ENCODE results near the gene FXR2. TPM values are rescaled to one million over a fixed set of nuclear protein-coding genes. Genes with fewer than 3 reads are reported as not detected.

The FXR2 gene
- total and polyA plus RNA-seq, 10 of the 15 experiments (the other 5 are each of a cell fraction or from before 2014, with no cell fraction given): 1.6 to 33.3 (median 22.0) TPM

DNA sequence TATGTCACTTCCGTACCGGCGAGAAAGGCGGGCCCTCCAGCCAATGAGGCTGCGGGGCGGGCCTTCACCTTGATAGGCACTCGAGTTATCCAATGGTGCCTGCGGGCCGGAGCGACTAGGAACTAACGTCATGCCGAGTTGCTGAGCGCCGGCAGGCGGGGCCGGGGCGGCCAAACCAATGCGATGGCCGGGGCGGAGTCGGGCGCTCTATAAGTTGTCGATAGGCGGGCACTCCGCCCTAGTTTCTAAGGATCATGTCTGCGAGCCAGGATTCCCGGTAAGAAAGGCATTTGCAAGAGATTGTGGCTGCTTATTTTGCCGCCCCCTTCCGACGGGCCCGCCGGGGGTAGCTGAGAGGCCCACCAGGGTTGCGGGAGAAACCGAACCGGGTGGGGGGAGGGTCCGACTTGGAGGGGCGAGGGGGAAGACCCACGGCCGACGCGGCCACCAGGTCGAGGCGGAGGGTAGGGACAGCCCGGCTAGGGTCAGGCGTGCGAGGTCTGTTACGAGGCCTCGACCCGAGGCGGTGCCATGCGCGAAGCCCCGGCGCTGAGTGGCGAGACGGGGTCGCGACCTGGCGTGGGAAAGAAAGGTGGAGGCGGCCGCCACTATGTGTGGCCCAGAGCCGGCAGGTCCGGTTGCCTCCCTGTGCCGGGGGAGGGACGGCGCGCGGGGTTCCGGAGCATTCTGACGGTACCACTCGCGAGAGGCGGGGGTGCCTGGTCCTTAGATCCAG is 41.9 kb downstream of the FXR2 start (continued):
- TF ChIP-seq, protein P1, sequence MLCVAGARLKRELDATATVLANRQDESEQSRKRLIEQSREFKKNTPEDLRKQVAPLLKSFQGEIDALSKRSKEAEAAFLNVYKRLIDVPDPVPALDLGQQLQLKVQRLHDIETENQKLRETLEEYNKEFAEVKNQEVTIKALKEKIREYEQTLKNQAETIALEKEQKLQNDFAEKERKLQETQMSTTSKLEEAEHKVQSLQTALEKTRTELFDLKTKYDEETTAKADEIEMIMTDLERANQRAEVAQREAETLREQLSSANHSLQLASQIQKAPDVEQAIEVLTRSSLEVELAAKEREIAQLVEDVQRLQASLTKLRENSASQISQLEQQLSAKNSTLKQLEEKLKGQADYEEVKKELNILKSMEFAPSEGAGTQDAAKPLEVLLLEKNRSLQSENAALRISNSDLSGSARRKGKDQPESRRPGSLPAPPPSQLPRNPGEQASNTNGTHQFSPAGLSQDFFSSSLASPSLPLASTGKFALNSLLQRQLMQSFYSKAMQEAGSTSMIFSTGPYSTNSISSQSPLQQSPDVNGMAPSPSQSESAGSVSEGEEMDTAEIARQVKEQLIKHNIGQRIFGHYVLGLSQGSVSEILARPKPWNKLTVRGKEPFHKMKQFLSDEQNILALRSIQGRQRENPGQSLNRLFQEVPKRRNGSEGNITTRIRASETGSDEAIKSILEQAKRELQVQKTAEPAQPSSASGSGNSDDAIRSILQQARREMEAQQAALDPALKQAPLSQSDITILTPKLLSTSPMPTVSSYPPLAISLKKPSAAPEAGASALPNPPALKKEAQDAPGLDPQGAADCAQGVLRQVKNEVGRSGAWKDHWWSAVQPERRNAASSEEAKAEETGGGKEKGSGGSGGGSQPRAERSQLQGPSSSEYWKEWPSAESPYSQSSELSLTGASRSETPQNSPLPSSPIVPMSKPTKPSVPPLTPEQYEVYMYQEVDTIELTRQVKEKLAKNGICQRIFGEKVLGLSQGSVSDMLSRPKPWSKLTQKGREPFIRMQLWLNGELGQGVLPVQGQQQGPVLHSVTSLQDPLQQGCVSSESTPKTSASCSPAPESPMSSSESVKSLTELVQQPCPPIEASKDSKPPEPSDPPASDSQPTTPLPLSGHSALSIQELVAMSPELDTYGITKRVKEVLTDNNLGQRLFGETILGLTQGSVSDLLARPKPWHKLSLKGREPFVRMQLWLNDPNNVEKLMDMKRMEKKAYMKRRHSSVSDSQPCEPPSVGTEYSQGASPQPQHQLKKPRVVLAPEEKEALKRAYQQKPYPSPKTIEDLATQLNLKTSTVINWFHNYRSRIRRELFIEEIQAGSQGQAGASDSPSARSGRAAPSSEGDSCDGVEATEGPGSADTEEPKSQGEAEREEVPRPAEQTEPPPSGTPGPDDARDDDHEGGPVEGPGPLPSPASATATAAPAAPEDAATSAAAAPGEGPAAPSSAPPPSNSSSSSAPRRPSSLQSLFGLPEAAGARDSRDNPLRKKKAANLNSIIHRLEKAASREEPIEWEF (IDR thresholded peaks at IDR 0.05; ENCODE audit: insufficient replicate concordance, low read depth, low read length): no peak
- TF ChIP-seq CHD2 (IDR thresholded peaks at IDR 0.05; ENCODE audit: borderline replicate concordance, low read depth, low read length) (peak; percentile 98), PKNOX1 (IDR thresholded peaks at IDR 0.05) (peak; percentile 100), SUZ12 (IDR thresholded peaks at IDR 0.05; ENCODE audit: unreplicated experiment) (no peak), POLR2AphosphoS5 (IDR thresholded peaks at IDR 0.05; ENCODE audit: low read length) (peak; percentile 99), CBX3 (IDR thresholded peaks at IDR 0.05; ENCODE audit: borderline replicate concordance, low read depth) (no peak), ZNF274 (IDR thresholded peaks at IDR 0.05; ENCODE audit: insufficient read depth, insufficient read length) (no peak), JUNB (IDR thresholded peaks at IDR 0.05) (no peak; the same call in 1 of the 2 replicates), CREB1 (IDR thresholded peaks at IDR 0.05; ENCODE audit: low read depth) (peak; percentile 98), ZNF687 (IDR thresholded peaks at IDR 0.05) (peak; percentile 71), GATAD2B (conservative IDR thresholded peaks at IDR 0.05; ENCODE audit: low read depth) (no peak)
- TF ChIP-seq, protein P2, sequence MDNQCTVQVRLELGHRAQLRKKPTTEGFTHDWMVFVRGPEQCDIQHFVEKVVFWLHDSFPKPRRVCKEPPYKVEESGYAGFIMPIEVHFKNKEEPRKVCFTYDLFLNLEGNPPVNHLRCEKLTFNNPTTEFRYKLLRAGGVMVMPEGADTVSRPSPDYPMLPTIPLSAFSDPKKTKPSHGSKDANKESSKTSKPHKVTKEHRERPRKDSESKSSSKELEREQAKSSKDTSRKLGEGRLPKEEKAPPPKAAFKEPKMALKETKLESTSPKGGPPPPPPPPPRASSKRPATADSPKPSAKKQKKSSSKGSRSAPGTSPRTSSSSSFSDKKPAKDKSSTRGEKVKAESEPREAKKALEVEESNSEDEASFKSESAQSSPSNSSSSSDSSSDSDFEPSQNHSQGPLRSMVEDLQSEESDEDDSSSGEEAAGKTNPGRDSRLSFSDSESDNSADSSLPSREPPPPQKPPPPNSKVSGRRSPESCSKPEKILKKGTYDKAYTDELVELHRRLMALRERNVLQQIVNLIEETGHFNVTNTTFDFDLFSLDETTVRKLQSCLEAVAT (IDR thresholded peaks at IDR 0.05): peak; percentile 91
- TF ChIP-seq, protein P3, sequence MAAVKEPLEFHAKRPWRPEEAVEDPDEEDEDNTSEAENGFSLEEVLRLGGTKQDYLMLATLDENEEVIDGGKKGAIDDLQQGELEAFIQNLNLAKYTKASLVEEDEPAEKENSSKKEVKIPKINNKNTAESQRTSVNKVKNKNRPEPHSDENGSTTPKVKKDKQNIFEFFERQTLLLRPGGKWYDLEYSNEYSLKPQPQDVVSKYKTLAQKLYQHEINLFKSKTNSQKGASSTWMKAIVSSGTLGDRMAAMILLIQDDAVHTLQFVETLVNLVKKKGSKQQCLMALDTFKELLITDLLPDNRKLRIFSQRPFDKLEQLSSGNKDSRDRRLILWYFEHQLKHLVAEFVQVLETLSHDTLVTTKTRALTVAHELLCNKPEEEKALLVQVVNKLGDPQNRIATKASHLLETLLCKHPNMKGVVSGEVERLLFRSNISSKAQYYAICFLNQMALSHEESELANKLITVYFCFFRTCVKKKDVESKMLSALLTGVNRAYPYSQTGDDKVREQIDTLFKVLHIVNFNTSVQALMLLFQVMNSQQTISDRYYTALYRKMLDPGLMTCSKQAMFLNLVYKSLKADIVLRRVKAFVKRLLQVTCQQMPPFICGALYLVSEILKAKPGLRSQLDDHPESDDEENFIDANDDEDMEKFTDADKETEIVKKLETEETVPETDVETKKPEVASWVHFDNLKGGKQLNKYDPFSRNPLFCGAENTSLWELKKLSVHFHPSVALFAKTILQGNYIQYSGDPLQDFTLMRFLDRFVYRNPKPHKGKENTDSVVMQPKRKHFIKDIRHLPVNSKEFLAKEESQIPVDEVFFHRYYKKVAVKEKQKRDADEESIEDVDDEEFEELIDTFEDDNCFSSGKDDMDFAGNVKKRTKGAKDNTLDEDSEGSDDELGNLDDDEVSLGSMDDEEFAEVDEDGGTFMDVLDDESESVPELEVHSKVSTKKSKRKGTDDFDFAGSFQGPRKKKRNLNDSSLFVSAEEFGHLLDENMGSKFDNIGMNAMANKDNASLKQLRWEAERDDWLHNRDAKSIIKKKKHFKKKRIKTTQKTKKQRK (IDR thresholded peaks at IDR 0.05; ENCODE audit: low read depth, low read length): peak; percentile 95
